Measurements from ENCODE around the gene ATXN10.

Gene ATXN10

DNA sequence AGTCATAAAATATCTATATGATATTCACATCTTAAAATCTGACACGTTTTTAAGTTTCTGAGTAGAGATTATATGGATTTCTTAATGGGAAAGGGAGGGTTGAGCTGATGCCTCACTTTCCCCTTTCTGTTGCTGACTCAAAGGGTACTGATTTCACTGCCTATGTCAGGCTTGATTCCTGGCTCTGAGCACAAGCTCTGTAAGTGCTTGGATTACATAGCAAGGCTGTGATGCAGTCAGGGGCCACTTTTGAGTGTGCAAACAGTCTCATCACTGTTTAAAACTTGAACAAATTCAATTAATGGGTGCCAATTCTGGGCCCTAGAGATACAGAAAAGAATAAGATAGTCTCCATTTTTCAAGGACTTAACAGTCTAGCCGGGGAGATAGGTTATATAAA is 14.4 kb downstream of the ATXN10 start:
- TF ChIP-seq, protein P1, sequence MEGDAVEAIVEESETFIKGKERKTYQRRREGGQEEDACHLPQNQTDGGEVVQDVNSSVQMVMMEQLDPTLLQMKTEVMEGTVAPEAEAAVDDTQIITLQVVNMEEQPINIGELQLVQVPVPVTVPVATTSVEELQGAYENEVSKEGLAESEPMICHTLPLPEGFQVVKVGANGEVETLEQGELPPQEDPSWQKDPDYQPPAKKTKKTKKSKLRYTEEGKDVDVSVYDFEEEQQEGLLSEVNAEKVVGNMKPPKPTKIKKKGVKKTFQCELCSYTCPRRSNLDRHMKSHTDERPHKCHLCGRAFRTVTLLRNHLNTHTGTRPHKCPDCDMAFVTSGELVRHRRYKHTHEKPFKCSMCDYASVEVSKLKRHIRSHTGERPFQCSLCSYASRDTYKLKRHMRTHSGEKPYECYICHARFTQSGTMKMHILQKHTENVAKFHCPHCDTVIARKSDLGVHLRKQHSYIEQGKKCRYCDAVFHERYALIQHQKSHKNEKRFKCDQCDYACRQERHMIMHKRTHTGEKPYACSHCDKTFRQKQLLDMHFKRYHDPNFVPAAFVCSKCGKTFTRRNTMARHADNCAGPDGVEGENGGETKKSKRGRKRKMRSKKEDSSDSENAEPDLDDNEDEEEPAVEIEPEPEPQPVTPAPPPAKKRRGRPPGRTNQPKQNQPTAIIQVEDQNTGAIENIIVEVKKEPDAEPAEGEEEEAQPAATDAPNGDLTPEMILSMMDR (IDR thresholded peaks at IDR 0.05), result no peak

DNA sequence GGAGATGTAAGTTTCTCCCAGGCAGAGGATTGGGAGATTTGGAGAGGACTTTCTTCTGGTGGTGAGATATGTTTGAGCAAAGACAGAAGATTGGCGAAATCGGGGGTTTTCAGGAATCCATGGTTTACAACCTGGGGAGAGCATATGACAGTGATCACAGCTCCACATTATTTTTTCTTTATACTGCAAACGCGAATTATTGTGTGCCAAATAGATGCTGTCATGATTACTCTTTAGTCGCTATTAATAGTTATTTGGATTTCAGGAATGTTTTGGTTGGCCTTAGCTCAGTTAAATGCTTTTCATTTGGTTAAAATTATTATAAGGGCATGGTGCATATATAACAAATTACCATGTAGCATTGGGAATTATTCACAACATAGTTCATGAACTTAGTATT is 15.2 kb downstream of the ATXN10 start:
- TF ChIP-seq, protein P1 (IDR thresholded peaks at IDR 0.05), result no peak

DNA sequence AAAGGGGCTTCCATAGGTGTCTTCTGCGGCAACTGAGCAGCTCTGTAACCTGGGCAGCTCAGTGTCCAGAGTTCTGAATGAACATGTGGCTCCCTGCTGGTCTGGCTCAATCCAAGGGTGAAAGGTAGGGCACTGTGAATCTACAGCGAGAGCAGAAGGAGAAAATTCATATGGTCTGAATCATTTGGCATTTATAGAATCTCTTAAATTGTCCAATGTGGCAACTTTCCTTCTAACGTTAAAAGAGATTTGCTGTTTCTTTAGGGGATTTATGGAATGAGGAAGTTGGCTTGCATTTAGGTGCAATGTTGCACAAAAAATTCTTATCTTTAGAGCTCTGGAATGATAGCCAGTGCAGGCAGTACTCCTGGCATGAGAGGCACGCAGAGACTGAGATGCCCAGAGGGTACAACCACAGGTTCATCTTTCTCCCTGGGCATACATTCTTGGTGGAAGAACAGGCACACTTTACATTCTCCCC is 17.0 kb downstream of the ATXN10 start:
- TF ChIP-seq, protein P1 (IDR thresholded peaks at IDR 0.05), result no peak

DNA sequence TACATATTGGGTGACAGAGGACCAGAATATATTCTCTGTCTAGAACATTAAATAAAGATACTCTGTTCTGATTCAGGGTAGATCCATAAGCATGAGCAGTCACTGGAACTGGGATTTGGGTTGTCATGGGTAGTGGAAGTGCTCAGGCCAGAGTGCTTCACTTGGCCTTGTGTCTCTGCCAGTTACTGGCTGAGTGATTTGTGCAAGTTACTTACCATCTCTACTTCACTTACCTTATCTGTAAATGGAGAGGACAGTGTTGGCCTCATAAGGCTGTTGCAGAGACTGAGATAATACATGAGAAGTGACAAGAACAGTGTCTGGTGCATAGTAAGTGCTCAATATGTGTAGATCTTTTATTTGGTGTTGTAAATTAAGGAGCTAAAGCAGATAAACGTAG is 17.6 kb downstream of the ATXN10 start:
- TF ChIP-seq, protein P1 (IDR thresholded peaks at IDR 0.05), result no peak

DNA sequence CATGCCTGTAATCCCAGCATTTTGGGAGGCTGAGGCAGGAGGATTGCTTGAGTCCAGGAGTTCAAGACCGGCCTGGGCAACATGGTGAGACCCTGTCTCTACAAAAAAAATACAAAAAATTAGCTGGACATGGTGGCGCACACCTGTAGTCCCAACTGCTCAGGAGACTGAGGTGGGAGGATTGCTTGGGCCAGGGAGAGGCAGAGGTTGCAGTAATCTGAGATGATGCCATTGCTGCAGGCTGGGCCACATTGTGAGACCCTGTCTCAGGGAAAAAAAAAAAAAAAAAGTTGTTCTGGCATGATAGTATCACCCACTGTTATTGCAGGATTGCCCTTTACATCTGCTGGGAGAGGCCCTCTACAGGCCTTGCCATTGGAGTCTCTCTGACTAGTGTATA is 18.4 kb downstream of the ATXN10 start:
- TF ChIP-seq, protein P1 (IDR thresholded peaks at IDR 0.05), result no peak

DNA sequence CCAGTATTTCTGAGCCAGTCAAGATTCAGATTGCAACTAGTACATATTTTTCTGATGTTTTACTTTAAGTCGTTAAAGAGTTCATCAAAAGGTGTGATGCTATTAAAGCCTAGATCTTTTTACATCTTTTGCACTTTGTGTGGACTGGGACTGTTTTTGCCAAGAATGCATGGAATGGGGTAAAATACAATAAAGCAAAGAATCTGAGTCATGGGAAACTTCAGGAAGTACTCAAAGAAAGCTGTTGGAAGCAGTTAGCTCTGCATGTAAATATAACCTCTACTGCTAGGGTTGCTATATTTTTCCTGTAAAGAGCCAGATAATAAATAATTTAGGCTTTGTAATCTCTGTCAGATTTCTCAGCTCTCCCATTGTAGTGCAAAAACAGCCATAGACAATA is 20.9 kb downstream of the ATXN10 start:
- TF ChIP-seq, protein P1 (IDR thresholded peaks at IDR 0.05), result no peak

DNA sequence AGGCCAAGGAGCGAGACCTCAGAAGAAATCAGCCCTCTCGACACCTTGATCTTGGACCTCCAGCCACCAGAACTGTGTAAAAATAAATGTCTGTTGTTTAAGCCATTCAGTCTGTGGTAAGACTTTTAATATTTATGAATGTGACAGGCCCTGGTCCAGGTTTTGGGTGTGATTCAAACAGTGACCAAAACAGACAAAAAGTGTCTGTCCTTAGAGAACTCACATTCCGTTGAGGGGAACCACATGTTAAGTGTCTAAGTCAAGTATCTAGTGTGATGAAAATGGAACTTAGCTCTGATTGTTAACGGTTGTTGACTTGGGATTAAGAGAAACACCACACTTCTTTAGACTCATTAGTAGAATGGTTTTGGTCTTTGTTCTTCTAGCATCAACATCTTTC is 22.2 kb downstream of the ATXN10 start:
- TF ChIP-seq, protein P1 (IDR thresholded peaks at IDR 0.05), result no peak

DNA sequence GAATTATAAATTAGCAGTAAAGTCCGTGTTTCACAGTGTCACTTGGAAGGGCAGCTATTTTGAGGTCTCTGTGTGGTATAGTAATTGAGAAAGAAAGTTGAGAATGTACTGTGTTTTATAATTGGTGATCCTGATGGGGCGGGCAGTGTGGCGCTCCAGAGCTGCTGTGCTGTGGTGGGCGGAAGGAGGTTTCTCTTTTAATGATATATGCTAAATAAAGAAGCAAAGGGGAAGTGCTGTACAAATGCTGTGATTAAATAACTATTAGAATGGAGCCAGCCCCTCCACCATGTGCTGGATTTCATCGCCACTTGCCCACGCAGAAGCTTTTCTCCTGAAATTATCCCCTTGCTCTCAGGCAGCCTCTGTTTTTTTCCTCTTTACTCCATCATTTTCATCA is 24.6 kb downstream of the ATXN10 start:
- TF ChIP-seq, protein P1 (IDR thresholded peaks at IDR 0.05), result no peak

Data from LNCAP (cell line).